ENCODE data around the gene HYAL3.
"Not testable (repeated sequence)": the region's sequence is repeated elsewhere in the genome, so short reads cannot be mapped to it uniquely, and the experiment has no call there.

The HYAL3 gene

DNA sequence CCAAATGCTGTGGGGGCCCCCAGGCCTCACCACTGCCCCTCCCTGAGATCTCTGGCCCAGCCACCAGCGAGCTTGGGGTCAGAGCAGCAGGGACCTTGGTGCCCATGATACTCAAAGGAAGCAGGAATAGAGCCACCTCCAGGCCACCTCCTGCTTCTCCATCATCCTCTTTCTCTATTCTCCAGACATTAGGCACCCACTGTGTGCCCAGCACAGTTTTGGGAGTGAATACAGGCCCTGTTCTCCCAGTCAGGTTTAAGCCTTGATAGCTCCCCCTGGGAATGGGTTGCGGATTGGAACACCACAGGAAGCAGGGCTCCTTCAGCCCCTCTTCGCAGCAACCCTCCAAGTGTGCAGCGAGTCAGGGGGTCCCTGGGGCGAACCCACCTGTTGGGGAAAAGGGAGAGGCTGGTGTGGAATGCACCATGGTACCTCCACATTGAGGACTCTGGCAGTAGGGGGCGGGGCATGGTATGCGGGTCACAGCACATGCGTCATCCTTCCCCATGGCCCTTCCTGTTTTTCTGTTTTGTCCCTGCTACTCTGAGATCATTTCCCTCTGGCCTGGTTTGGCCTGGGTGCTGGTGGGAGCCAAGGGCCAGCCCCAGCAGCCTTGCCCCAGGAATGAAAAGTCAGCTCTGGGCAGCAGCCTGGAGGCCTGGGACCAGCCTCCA is 44.5 kb downstream of the HYAL3 start:
- no peak for DNase-seq

DNA sequence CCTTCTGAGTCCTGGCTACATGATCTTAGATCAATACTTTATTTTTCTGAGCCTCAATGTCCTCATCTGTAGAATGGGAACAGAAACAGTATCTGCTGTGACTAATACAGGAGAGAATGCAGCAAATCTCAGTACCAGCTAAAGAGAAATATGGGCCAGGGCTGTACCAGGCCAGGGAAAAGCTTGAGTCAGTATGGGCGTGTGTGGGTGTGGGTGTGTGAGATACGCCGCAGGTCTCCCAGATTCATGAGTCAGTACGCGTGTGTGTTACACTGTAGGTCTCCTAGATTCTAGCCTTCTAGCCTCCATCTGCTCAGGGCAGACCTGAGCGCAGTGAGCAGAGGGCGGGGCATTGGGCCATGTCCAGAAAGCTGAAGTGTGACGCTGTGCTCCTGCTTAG is 48.0 kb downstream of the HYAL3 start:
- peak; percentile 76 for DNase-seq

- DNase-seq: no peak
Observed at GRCh38 chr3:50250514-50250913, 48.7 kb downstream of the HYAL3 start.

DNA sequence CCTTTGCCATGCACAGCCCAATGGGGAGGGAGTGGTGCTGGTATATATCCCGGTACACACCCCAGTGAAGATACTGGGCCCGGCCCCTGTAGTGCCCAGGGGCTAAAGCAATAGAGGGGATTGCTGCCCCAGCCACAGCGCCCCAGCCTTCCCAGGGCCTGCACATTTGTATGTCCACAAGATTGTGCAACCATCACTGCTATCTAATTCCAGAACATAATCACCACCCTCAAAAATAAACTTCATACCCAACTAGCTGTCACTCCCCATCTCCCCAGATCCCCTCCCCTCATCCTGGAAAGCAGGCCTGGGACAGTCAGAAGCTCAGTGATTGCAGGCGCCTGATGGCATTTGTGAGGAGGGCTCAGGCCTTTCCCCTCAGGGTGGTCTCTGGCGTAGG is 49.7 kb downstream of the HYAL3 start:
- DNase-seq: no peak

- DNase-seq: no peak
Observed at GRCh38 chr3:50248387-50248786, 50.8 kb downstream of the HYAL3 start.

GRCh38 chr3:50246517-50246954 is 52.7 kb downstream of the HYAL3 start:
- DNase-seq: peak; percentile 90

DNA sequence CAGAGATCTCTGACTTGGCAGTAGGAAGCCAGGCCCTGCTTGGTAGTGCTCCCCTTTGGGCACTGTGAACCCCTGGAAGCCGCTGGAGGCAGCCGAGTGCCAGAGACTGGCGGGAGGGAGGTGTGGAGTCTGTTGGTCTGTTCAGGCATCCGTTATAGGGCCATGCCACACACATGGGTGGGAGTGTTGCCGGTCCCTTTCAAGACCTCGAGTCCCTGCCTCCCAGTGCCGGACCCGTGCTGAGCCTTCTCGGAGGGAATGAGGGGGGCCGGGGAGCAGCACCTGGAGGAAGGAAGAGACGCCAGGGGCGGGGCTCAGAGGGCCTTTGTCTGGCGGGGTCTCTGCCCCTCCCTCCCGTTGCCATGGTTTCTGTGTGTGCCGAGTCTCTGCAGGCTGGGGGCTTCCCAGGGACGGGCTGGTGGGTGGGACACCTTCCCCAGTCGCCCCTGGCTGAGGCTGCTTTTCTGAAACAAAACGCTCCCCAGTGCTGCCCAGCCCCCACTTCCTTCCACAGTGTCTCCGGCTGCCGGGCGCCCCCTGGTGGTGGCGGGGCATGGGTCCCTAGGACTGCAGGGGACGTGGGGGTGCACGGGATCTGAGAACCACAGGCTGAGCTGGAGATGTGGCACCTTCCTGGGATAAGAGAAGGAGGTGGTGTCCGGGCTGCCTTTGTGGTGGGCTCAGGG is 53.2 kb downstream of the HYAL3 start:
- peak; percentile 99 for DNase-seq

DNA sequence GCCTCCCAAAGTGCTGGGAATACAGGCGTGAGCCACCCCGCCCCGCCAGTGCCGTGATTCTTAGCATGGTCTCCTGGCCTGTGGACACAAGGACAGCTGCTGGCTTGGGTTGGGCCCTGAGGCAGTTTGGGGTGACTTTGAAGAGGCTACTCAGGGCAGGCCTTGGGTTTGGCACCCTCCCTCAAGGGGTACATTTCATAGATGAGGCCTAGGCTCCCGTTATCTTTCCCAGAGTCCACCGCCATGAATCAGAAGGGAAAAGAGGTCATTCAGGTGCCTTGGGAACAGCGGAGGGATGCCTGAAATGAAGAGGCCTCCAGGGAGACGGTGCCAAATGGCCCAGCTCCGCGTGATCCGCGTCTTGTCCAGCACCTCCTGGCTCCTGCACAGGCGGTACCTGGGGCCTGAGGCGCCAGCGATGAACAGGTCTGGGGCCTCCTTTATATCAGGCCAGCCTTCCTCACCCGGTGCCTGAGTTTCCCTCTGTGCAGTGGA is 53.9 kb downstream of the HYAL3 start:
- no peak for DNase-seq

GRCh38 chr3:50244813-50245212 is 54.4 kb downstream of the HYAL3 start:
- not testable (repeated sequence) for DNase-seq

- no peak for DNase-seq
Observed at GRCh38 chr3:50243543-50243895, 55.7 kb downstream of the HYAL3 start.

GRCh38 chr3:50242851-50243542 is 56.2 kb downstream of the HYAL3 start:
- DNase-seq: peak; percentile 63

All from stimulated activated CD8-positive, alpha-beta memory T cell treated with anti-CD3 and anti-CD28 coated beads, Interleukin-4, amount 100 ng/mL, for 48 hours (primary cell).